Body of pancreas (tissue), 4 donors: ENCODE measurements around the gene TMCC2.

Experiments used
- POLR2A ChIP-seq, 3 donors: fragments of 450-650 bp; IDR thresholded peaks; one replicate each; pipeline ENCODE4 v1.6.1; 2016; ENCODE audit warnings: antibody characterized with exemption in 3 of 3, mild to moderate bottlenecking in 2 of 3
- TF ChIP-seq, protein P1 (sequence below), 7 experiments: fragments of 450-650 bp in 4 of 7; fragments of 200-600 bp in 3 of 7; sonication (generic) in 3 of 7; IDR thresholded peaks; one replicate each; pipeline ENCODE4 v1.5.1; 2016 to 2019; ENCODE audit warnings: antibody characterized with exemption in 7 of 7

DNA sequence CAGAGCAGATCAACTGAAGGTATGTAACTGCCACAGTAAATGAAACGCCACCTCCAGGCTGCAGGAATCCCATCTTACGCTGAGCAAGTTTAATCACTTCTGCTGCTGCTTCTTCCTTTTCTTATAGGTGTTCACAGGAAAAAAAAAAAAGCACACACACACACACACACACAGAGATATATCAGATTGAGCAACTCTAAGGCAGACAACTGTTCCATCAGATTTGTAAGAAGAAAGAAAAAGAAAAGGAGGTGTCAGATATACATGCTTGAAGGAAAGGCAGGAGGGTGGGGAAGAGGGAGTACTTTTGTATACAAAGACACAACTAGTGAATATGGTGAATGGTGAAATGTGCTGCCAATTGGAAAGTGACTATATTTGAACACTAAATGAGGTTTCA lies 44.8 kb upstream of the TMCC2 start:
- TF ChIP-seq, protein P1, sequence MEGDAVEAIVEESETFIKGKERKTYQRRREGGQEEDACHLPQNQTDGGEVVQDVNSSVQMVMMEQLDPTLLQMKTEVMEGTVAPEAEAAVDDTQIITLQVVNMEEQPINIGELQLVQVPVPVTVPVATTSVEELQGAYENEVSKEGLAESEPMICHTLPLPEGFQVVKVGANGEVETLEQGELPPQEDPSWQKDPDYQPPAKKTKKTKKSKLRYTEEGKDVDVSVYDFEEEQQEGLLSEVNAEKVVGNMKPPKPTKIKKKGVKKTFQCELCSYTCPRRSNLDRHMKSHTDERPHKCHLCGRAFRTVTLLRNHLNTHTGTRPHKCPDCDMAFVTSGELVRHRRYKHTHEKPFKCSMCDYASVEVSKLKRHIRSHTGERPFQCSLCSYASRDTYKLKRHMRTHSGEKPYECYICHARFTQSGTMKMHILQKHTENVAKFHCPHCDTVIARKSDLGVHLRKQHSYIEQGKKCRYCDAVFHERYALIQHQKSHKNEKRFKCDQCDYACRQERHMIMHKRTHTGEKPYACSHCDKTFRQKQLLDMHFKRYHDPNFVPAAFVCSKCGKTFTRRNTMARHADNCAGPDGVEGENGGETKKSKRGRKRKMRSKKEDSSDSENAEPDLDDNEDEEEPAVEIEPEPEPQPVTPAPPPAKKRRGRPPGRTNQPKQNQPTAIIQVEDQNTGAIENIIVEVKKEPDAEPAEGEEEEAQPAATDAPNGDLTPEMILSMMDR (IDR thresholded peaks at IDR 0.05), result no peak
- TF ChIP-seq POLR2A (IDR thresholded peaks at IDR 0.05), result no peak
